GM13976 (cell line): ENCODE data around the gene TTC13.

Source experiments
- DNase-seq: peaks from one replicate; pipeline ENCODE4 v3.0.0; 2012; ENCODE audit warnings: low spot score
- in situ Hi-C: fragments of 300-500 bp; cut with MboI; formaldehyde crosslinking; loops from one replicate; pipeline ENCODE4 v1.12.0; 2022; ENCODE audit warnings: low sequenced_read_pairs, mixed read lengths, inconsistent platforms; ENCODE audit not compliant: unreplicated experiment
- TF ChIP-seq, protein P1 (sequence below): IDR thresholded peaks from 2 replicates; pipeline ENCODE4 v1.5.1; 2012; ENCODE audit warnings: borderline replicate concordance, mild to moderate bottlenecking; ENCODE audit not compliant: insufficient read depth; ENCODE audit errors: extremely low read depth, missing control alignments, control extremely low read depth

Gene TTC13

DNA sequence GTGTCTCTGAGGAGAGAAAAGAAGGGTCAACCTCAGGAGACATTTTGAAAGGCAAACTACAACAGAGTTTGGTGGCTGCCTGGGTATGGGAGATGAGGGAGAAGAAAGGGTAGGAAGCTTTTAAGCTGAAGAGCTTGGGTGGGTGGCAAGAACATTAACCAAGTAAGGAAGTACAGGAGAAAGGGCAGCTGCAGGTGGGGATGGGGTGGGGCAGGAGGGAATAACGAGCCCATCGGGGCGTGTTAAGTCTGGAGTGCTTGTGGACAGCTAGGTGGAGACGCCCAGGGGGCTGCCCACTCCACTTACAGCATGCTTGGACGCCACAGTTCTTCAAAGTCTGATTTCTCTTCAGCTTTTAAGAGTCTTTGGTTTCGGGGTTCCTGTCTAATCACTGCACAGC is 42.8 kb downstream of the TTC13 start:
- DNase-seq, result no peak
- in situ Hi-C loops, result no loop called here
- TF ChIP-seq, protein P1, sequence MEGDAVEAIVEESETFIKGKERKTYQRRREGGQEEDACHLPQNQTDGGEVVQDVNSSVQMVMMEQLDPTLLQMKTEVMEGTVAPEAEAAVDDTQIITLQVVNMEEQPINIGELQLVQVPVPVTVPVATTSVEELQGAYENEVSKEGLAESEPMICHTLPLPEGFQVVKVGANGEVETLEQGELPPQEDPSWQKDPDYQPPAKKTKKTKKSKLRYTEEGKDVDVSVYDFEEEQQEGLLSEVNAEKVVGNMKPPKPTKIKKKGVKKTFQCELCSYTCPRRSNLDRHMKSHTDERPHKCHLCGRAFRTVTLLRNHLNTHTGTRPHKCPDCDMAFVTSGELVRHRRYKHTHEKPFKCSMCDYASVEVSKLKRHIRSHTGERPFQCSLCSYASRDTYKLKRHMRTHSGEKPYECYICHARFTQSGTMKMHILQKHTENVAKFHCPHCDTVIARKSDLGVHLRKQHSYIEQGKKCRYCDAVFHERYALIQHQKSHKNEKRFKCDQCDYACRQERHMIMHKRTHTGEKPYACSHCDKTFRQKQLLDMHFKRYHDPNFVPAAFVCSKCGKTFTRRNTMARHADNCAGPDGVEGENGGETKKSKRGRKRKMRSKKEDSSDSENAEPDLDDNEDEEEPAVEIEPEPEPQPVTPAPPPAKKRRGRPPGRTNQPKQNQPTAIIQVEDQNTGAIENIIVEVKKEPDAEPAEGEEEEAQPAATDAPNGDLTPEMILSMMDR, result no peak

DNA sequence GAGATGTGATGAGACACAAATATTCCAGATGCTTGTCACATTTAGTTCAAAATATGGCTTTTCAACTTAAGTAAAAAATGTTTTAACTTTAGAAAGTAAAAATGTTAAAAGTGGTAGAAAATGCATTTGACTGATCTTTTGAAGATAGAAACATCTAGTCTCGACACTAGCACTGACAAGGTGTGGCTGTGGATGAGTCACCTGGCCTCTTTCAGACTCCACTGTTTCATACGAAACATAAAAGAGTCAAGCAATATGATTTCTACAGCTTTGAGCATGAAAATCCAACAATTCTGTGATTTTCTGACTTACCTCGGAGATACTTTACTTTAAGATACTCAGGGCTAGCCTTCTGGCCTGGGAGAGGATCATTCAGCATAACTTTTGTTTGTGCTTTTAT is 47.7 kb downstream of the TTC13 start:
- in situ Hi-C loops, result no loop called here
- no peak for DNase-seq
- TF ChIP-seq, protein P1, result no peak

DNA sequence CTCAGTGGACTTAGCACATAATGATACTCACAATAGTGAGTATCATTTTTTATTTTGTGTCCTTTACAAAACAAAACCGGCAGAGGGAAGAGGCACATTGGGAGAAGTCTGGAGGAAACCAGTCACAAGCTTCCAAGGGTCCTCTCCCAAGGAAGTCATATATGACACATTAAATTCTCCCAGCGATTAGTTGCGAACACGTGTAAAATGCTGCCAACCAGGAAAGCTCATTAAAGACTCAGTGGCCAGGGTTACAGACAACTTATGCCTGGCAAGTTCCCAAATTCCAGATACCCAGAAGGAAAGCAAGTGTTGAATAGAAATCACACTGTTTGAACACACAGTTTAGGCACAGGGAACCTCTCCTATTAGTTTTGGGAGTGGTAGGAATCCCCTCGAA is 52.5 kb downstream of the TTC13 start:
- in situ Hi-C loops, result no loop called here
- DNase-seq, result no peak
- TF ChIP-seq, protein P1, result no peak

DNA sequence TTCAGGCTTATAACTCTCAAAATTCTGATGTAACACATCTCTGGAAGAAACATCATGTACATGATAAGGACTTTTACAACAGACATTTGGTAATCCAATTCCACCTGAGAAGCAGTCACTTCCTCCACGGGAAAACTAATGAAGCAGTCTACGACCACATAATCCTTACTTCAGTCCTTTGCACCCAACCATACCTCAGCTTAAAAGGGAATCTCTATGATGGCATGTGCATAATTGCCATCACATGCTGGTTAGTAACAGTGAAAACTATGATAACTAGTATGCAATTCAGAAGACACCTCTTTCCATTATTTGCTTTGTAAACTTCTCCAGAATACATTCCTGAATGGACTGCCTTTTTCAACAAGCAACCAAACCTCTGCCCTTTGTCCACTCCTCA is 53.1 kb downstream of the TTC13 start:
- in situ Hi-C loops, result no loop called here
- TF ChIP-seq, protein P1, result no peak
- DNase-seq, result no peak

DNA sequence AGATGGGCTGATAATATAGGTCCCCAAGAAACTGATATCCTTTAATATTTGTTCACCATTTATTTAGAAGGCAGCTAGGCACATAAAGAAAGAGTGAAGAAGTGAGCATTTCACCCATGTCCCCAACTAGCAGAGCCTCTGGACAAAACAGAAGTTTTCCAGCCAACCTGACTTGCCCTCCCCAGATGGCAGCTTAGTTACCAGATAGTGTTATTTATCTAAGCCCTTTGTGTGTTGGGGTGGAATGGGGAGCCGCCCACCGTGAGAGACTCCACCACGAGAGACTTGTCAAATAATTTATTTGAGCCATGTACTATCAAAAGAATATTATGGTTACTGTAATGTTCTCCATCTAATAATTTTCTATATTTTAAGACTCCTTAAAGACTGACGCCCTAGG is 55.5 kb downstream of the TTC13 start:
- in situ Hi-C loops, result no loop called here
- TF ChIP-seq, protein P1, result no peak

DNA sequence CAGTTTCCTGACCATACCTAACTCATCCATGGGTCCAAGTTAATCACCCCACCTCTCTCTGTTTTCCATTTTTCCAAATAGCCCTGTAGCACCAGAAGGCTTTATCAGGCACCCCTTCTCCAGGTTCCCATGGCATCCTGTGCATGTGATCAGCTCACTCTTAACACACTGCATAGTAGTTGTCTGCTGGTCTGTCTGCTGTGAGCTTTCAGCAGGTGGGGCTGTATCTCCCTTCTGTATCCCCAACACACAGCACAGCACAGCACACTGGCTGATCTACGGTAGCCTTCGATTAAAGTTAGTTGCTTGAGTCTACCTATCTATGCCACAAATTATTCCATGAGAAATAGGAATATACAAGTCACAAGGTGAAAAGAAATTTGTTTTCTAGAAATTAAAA is 56.0 kb downstream of the TTC13 start:
- in situ Hi-C loops, result no loop called here
- DNase-seq, result no peak
- TF ChIP-seq, protein P1, result no peak

More for the DNA sequence above, 55.5 kb downstream of the TTC13 start:
- no peak for DNase-seq

DNA sequence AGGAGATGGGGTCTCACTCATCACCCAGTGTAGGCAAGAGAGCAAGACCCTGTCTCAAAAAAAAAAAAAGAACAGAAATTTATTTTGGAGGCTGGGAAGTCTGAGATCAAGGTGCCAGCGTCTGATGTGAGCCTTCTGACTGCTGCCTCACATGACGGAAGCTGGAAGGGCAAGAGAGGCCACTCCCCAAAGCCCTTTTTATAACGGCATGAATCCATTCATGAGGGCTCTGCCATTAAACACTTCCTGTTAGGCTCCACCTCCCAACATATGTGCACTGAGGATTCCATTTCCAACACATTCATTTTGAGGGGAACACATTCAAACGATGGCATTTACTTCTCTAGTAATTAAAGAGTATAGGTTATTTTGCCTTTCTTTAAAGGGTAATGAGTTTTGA is 59.5 kb downstream of the TTC13 start:
- TF ChIP-seq, protein P1, result no peak
- in situ Hi-C loops, result no loop called here
- DNase-seq, result no peak
